ENCODE measurements around the gene EIF4A3.
A peak's percentile ranks its signal among the peaks of the same experiment; 100 is the strongest.

Gene EIF4A3

GRCh38 chr17:80147035-80147822 lies at the start of gene EIF4A3:
Gene EIF4A3 (minus strand): TSS chr17:80147128. CDS start chr17:80146961, 167 bp downstream.
- DNase-seq (ENCODE audit: low spot score), result peak; percentile 98

- no peak for DNase-seq (ENCODE audit: low spot score)
These were observed 49.7 kb upstream of the EIF4A3 start for GRCh38 chr17:80196652-80197051.

- peak; percentile 41 for DNase-seq (ENCODE audit: low spot score)
These were observed 49.0 kb upstream of the EIF4A3 start for GRCh38 chr17:80195671-80196529.

- no peak for DNase-seq (ENCODE audit: low spot score)
These were observed 48.2 kb upstream of the EIF4A3 start for GRCh38 chr17:80195141-80195540.

GRCh38 chr17:80191865-80192661 lies 45.1 kb upstream of the EIF4A3 start:
- DNase-seq (ENCODE audit: low spot score), result no peak

- DNase-seq (ENCODE audit: low spot score), result no peak
These were observed 44.3 kb upstream of the EIF4A3 start for GRCh38 chr17:80191192-80191591.

GRCh38 chr17:80190716-80191115 lies 43.8 kb upstream of the EIF4A3 start:
- no peak for DNase-seq (ENCODE audit: low spot score)

GRCh38 chr17:80189611-80190010 lies 42.7 kb upstream of the EIF4A3 start:
- no peak for DNase-seq (ENCODE audit: low spot score)

GRCh38 chr17:80187515-80187941 lies 40.6 kb upstream of the EIF4A3 start:
- DNase-seq (ENCODE audit: low spot score), result no peak

GRCh38 chr17:80187090-80187489 lies 40.2 kb upstream of the EIF4A3 start:
- DNase-seq (ENCODE audit: low spot score), result no peak

- no peak for DNase-seq (ENCODE audit: low spot score)
These were observed 39.0 kb upstream of the EIF4A3 start for GRCh38 chr17:80185968-80186367.

- no peak for DNase-seq (ENCODE audit: low spot score)
These were observed 37.4 kb upstream of the EIF4A3 start for GRCh38 chr17:80184423-80184714.

GRCh38 chr17:80183581-80184422 lies 36.9 kb upstream of the EIF4A3 start:
- no peak for DNase-seq (ENCODE audit: low spot score)

- DNase-seq (ENCODE audit: low spot score), result no peak
These were observed 35.9 kb upstream of the EIF4A3 start for GRCh38 chr17:80182845-80183223.

- no peak for DNase-seq (ENCODE audit: low spot score)
These were observed 35.4 kb upstream of the EIF4A3 start for GRCh38 chr17:80182118-80182844.

- DNase-seq (ENCODE audit: low spot score), result no peak
These were observed 34.5 kb upstream of the EIF4A3 start for GRCh38 chr17:80181431-80181830.

GRCh38 chr17:80180192-80180591 lies 33.3 kb upstream of the EIF4A3 start:
- no peak for DNase-seq (ENCODE audit: low spot score)

- DNase-seq (ENCODE audit: low spot score), result no peak
These were observed 31.2 kb upstream of the EIF4A3 start for GRCh38 chr17:80177986-80178595.

- DNase-seq (ENCODE audit: low spot score), result no peak
These were observed 29.8 kb upstream of the EIF4A3 start for GRCh38 chr17:80176757-80177156.

GRCh38 chr17:80173916-80174315 lies 27.0 kb upstream of the EIF4A3 start:
- DNase-seq (ENCODE audit: low spot score), result no peak

Data from hepatic stellate cell (primary cell).